Tibial nerve (tissue), 4 donors: ENCODE measurements around the gene TTLL1.

Experiments used
- CTCF ChIP-seq, 5 experiments: fragments of 200-600 bp in 3 of 5; fragments of 450-650 bp in 2 of 5; sonication (generic) in 3 of 5; IDR thresholded peaks; one replicate each; pipeline ENCODE4 v1.5.1; 2016 to 2019; ENCODE audit warnings: antibody characterized with exemption in 5 of 5, mild to moderate bottlenecking in 3 of 5, moderate library complexity in 2 of 5
- EP300 ChIP-seq, 2 donors: sonication (generic); formaldehyde crosslinking; IDR thresholded peaks; one replicate each; pipeline ENCODE4 v1.6.1; 2017; ENCODE audit warnings: antibody characterized with exemption in 2 of 2, mild to moderate bottlenecking in 1 of 2

- TF ChIP-seq EP300 (IDR thresholded peaks at IDR 0.05), result peak in 1 of 2 donors; percentile 55
- TF ChIP-seq CTCF (IDR thresholded peaks at IDR 0.05), result no peak
These were observed 52.8 kb downstream of the TTLL1 start for GRCh38 chr22:43036282-43036829.
